ENCODE measurements around the gene NCKAP5.

GRCh38 chr2:133521146-133521745 is 47.0 kb downstream of the NCKAP5 start:
- TF ChIP-seq CTCF (conservative IDR thresholded peaks at IDR 0.05), result no peak
- no peak for TF ChIP-seq EZH2 (IDR thresholded peaks at IDR 0.05; ENCODE audit: low read depth)
